NCI-H1694 (cell line): ENCODE results near the gene KDM4B.

Experiments
- DNase-seq: peaks from one replicate; lab custom pipeline; 2025; lab: John Stamatoyannopoulos, UW

The KDM4B gene

DNA sequence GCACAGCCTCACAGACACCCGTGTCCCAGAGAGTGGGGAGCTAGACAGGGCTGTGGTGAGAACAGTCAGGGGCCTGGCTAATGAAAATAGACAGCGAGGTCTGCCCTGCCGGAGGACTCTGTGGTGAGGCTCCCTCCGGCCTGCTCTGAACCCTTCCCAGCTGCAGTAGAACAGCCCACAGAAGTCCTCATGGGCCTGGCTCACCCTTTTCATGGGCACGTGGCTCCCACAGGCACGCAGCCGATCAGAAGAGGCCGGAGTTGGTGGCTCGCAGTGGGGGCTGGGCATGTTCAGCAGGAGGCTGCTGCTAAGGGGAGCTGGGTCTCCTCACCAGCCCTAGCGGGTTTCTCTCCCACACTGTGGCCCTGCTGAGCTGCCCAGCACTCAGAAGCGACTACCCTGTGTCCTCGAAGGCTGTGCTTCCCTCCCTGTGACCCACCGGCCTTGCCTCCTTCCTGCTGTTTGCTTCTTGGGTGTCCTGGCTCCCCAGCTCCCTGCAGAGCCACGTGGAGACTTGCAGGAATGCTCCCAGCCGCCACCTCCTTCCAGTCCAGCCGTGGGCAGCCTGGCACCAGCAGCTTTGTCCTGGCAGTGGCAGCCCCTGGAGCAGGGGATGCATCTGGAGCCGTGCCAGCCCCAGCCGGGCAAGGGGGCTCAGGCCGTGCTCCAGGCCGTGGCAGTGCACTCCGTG is 138.7 kb downstream of the KDM4B start:
- no peak for DNase-seq

DNA sequence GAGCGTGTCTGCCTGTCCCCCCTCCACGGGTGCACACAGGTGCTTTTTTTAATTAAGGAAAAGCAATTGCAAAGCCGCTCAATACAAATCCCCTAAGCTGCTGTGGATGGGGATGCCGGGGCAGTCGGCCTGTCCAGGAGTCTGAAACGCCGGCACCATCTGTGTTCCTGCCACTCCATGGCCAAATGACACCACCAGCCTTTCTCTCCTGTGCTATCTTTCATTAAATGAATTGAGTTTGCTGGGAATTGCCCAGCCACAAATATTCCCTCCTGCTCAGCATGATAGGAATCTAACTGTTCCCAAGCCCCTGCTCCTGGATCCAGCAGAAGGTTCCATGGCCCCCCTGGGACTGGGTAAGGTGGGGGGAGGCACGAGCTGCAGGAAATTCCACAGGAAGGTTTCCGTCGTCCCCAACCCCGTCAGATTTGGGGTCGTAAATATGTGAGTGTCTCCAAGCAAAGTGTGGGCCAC is 139.2 kb downstream of the KDM4B start:
- DNase-seq, result no peak

DNA sequence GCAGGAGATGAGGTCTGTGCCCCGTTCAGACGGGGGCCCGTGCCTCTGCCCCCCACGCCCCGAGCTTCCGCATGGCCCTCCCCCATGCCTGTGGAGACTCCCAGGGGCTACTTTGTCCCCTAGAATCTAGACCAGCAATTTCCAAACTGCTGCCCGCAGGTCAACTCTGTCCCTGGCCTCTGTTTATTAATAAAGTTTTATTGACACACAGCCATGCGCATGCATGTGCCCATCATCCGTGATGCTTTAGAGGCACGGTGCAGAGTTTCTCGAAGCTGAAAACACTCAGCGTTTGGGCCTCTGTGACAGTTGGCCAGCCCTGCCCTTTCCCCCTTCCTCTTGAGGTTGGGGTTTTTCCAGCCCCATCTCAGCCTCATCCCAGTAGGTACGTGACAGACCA is 140.0 kb downstream of the KDM4B start:
- DNase-seq, result no peak

DNA sequence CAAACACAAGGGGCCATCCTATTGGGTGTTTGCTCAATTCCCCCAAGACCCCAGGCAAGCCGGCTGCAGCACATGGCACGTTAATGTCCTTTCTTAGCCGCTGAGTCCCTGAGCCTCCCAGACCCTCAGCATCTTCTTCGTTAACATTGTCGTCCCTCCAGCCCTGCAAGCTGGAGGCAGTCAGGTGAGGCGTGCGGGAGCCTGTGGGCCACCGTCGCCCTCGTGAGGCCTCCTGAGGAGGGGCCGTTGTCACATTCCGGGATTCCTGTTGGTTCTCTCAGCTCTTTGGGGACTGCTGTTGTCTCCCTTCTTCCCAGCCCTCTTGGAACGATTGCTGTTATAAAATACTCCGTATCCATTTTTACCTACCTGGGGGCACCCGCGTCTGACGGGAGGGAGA is 140.6 kb downstream of the KDM4B start:
- no peak for DNase-seq

DNA sequence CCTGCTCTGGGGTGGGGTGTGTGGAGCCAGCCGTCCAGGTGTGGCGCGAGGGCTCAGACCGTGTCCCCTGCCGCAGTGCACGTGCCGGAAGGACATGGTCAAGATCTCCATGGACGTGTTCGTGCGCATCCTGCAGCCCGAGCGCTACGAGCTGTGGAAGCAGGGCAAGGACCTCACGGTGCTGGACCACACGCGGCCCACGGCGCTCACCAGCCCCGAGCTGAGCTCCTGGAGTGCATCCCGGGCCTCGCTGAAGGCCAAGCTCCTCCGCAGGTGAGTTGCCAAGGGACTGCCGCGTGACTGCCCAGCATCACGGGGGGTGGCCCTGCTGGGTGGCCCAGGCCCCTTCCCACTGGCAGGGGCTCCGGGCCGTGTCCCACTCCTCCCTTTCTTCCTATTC is 141.6 kb downstream of the KDM4B start:
- no peak for DNase-seq

DNA sequence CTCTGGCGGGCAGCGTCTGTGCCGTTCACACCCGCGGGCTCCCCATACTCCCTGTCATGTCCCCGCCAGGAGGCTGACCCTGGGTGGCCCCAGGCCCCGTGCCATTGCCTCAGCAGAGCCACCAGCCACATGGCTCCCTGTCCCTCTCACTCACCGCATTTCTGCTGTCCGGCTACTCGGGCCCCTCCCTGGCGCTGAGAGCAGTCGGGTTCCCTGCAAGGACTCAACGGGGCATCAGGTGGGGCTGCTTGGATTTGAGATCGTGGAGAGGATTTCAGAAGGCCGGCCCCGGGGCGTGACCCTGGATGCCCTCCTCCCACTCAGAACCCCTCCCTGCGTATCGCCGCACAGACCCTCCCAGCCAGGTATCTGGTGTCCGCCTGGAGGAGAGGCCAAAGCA is 142.1 kb downstream of the KDM4B start:
- DNase-seq, result no peak

DNA sequence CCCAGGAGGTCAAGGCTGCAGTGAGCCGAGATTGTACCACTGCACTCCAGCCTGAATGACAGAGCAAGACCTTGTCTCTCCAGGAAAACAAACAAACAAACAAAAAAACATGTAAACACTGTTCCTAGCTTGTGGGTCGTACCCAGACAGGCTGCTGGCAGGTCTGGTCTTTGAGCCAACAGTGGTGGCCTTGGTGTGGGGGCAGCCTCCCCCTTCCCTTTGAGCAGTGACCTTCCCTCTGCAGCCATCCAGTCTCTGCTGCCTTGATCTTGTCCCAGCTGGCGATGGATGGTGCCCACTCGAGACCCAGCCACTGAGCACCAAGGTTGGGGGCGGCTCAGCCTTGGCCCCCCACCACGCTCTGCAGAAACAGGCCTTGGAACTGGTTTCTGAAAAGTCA is 143.3 kb downstream of the KDM4B start:
- DNase-seq, result no peak

DNA sequence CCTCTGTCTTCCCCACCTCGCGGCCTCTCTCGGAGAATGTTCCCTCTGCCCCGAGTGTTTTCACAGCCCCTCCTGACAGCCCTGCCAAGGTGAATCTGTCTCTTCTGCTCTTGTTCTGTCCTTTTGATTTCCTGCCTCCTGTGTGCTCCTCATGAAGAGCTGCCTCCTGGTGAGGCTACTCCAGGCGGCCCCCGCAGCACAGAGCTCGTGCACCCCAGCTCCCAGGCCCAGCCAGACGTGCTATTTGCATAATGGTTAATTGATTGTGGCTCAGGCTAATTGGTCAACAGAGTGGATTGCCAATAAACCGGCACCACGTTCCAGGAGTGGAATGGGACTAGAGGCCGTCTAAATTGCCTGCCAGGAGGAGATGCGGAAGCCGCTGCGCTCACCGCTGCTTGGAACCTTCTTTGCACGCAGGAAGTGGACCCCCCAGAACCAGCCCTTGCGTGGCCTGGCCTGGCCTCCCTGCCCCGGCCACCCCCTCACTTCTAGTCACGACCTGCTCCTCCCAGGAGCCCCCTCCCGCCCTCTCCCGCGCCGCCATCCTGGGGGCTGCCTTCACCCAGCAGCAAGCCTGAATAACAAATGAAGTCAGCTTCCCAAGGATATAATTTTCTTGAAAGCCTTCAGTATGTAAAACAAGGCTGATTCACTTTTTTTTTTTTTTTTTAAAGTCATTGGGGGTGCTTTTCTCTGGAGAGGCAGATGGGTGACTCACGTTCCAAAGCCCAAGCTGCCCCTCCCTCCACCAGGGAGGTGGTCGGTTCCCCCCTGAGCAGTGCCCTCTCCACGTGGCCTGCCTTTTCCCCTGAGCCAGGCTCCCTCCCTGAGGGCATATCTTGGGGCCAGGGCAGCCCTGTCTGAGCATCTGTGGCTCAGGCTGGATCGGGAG is 144.0 kb downstream of the KDM4B start:
- no peak for DNase-seq

DNA sequence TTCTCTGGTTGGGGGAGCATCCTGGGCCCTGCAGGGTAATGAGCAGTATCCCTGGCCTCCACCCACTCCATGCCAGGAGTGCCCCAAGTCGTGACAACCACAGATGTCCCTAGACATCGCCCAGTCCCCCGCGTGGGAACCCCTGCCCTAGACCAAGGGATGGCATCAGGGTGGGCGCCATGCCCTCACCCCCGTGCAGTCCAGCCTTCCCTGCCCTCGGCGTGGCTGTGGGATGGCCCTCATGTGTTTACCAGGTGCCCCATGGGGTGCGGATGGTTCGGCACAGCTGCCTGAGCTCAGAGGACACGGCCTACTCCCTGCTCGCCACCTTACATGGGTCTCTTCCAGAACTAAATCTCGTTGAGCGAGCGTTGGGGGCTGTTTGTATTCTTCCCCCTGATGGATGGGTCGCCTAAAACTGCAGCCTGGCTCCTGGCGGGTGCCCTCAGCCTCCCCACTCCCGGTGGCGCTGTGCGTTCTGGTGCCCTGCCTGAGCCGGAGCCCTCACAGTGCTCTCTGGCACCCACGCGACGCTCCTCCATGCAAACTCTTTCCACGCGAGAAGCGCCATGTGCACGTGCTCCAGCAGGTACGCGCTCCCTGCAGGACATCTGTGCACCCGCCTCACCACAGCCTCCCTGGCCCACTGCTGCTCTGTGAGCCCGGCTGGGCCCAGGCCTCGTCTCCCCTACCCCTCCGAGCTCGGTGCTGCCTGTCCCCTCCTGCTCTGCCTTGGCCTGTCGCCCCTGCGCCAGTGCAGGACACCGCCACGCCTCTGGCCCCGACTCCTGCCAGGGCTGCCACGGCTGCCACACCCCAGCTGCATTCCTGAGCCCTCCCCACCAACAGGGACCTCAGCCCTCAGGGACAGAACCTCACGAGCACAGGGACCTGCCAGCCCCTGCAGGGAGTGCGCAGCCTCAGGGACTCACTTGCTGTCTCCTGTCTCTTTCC is 145.0 kb downstream of the KDM4B start:
- no peak for DNase-seq

DNA sequence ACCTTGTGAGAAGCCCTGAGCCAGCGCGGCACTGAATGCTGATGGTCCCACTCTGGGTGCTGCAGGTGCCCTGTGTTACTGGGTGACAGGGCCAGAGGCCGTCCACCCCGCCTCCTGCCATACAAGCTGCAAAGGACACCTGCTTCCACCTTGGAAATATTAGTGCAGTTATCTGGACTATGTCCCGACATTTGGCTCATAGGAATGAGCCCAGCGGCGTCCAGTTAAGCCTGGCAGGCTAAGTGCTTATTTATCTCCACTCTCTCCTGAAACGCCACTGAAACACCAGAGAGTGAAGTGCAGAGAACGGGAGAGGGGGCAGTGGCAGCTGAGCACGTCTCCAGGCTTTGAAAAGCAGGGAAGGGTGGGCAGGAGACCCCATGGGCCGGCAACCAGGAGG is 145.8 kb downstream of the KDM4B start:
- no peak for DNase-seq

DNA sequence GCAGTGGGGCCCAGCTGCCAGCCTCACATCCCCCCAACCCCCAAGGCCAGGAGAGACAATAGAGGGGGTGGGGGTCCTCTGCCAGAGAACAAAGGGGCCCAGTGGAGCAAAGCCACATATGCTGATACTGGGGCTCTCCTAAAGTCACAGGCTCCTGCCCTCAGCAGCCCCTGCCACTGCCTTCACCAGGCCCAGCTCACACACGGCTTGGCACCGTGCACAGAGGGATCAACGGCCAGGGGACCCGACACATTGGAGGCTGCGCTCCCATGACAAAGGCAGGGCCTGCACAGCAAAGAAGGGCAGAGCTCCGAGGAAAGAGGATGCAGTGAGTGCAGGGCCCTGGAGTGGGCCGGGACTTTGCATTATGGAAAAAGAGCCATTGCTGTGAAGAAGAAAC is 146.4 kb downstream of the KDM4B start:
- no peak for DNase-seq

DNA sequence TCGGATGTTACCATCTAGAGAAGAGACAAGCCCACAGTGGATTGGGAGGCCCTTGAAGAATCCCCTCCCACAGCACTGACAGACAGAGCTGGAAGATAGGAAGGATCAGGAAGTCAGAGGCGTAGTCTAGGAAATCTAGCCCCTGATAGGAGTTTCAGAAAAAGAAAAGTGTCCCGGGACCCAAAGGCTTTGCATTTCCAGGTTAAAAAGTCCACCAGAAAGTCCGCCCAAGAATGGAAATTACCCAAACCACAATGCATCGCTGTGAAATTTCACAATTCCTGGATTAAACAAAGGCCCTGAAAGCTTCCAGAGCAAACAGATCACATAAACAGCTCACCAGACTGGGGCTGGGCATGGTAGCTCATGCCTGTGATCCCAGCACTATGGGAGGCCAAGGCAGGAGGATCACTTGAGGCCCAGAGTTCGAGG is 146.9 kb downstream of the KDM4B start:
- DNase-seq, result no peak

DNA sequence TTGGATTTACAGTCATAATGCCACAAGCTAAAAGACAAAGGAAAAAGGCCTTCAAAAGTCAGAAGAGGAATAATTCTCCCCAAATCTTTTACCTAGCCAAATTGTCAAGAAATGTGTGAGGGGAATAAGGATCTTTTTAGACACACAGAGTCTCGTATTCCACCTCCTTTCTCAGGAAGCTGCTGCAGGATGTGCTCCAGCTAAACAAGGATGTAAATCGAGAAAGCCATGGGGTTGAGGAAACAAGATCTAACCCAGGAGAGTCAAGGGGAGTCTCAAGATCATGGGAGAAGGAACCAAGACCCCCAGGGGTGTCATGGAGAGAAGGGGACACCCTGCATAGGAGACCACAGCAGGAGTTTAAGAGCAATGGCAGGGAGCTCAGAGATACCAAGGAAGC is 147.4 kb downstream of the KDM4B start:
- DNase-seq, result no peak

DNA sequence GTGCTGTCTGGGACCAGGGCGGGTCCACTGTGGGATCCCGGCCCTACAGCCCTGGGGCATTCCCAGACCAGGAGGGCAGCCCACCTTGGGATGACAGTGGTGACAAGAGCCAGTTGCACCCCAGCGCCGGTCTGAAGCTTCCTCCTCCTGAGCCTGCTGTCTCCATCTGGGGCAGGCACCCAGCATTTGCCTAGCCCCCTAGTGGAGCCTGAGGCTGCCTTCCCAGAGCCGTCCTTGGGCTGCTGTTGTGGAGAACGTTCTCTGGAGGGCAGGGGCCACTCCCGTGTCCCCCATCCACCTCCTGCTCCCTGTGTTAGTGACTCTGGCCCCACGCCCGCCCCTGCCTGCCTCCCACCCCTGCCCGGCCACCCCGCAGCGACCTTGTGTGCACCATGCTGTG is 148.5 kb downstream of the KDM4B start:
- no peak for DNase-seq

DNA sequence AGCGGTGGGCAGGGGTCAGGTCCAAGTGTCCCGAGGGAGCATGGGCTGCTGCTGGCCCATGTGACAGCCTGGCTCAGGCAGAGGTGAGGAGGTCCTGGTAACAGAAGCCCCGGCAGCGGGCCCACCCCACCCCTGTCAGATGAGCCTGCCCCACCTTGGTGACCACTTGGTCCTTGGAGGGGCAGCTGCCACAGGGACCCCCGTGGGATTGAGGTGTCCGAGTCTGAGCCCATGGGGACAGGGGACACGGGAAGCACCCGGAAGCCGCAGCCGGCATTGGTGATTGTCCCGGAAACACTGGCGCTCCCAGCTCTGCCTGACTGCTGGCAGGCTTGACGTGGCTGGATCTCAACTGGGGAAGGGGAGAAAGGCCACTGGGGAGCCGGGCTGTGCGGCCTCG is 149.1 kb downstream of the KDM4B start:
- no peak for DNase-seq

DNA sequence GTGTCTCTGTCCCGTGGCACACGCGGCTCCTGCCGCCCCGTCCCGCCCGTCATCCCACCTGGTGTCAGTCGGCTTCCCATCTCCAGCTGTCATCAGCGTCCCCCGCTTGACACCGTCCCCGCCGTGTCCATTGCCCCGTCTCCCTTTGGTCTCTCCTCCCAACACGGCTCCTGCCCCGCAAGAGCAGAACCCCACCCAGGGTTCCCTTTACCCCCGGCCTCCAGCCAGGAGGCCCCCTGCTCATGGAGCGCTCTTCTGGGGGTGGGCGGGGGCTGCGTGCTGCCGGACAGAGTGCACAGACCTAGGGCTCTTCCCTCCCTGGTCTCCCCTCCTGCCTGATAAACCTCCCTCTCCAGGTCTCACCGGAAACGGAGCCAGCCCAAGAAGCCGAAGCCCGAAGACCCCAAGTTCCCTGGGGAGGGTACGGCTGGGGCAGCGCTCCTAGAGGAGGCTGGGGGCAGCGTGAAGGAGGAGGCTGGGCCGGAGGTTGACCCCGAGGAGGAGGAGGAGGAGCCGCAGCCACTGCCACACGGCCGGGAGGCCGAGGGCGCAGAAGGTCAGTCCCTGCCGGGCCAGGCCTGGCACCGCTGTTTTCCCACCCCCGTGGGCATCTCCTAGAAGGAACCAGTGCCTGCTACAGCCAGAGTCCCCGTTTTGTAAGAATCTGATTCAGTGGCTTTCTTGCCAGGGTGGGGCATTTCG is 150.5 kb downstream of the KDM4B start:
- DNase-seq, result no peak

DNA sequence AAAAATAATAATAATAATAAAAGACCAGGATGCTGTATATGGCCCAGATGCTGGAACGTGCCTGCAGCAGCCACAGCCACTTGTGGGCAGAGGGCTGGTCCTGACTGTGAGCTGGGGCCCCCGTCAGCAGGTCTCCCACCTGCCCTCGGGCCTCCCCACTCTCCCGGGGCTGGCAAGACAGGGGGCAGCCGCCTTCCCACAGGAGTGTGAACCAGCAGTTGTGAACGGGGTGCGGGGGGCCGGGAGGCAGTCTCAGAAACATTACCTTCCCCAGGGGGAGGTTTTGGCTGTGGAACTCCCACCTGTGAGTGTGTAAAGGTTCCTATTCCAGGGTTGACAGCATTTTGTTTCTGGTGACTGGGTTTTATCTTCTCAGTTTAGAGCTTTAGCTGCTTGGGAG is 151.4 kb downstream of the KDM4B start:
- no peak for DNase-seq

DNA sequence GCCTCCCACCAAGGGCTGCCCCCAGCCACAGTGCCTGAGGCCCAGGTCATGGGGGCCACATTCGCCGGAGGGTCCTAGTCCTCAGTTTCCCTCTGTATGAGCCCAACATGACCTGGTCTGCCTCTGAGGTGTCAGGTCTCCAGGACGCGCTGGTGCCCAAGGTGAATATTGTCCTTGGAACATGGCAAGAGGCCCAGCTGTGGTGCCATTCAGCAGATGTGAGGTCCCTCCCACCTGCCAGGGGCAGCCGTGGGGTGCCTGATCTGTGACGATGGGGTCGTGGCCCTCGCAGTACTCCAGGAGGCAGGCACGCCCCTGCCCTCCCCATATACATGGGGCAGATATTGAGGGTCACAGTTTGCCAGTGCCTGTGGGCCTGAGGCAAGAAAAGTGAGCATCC is 151.9 kb downstream of the KDM4B start:
- no peak for DNase-seq

DNA sequence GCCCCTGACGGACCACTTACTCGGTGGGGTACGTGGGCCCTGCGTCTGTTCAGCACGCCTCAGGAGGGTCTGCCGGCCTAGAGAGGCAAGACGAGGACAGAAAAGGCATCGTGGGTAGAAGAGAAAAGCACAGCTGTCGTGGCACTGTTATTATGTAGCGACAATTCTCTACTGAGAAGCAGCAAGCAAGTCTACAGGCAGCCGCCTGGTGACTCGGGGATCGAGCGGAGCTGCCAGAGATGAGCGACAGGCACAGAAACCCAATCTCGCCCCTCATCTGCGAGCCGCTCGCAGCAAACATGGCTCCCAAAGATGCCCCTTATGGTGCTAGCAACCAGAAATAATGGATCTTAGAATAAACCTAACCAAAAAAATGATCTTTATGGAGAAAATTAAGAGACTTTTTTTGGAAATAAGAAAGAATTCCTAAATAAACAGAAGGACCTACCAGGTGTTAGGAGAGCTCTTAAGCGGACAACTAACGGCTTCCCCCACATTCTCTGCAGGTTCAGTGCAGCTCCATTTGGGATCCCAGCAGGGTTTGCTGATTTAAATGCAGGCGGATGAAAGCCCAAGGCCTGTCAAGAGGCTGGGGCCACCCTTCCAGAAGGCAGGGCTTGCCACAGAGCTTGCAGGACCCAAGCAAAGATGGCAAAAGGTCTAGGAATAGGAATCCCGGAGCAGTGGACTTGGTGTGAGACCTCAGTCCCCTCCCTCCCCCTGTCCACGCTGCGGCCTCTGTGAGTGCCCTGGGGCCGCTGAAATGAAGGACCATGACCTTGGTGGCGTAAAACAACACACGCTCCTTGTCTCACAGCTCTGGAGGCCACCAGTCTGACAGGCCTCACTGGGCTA is 152.6 kb downstream of the KDM4B start:
- DNase-seq, result no peak

DNA sequence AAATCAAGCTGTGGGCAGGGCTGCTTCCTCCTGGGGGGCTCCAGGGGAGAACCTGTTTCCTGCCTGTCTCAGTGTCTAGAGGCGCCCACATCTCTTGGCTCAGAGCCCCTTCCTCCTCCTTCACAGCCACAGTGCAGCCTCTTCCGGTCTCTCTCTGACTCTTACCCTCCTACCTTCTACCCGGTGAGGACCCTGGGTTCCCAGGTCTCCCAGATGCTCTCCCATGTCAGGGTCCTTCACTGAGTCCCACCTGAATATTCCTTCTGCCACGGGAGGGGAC is 153.1 kb downstream of the KDM4B start:
- DNase-seq, result no peak
